ENCODE results near the gene OR4D2.

GRCh38 chr17:58153671-58154070 is 13.1 kb upstream of the OR4D2 start:
- TF ChIP-seq CTCF (IDR thresholded peaks at IDR 0.05) (no peak), POLR2A (IDR thresholded peaks at IDR 0.05) (no peak)
